Mesenchymal stem cell (in vitro differentiated cells and primary cell): ENCODE measurements around the gene COL28A1.

ENCODE experiments used
- DNase-seq: peaks from one replicate; pipeline ENCODE4 v3.0.0-alpha.2; 2013
- H2AFZ ChIP-seq: one replicate; pipeline ENCODE4 v1.6.1; 2013; ENCODE audit warnings: low read depth, mild to moderate bottlenecking, control low read depth, inconsistent platforms, low read length, moderate library complexity
- H2AK5ac ChIP-seq: 2 replicates; pipeline ENCODE4 v1.6.1; 2013; ENCODE audit warnings: low read length, moderate library complexity, mild to moderate bottlenecking, inconsistent platforms; ENCODE audit not compliant: severe bottlenecking
- H2BK120ac ChIP-seq: one replicate; pipeline ENCODE4 v1.6.1; 2013; ENCODE audit warnings: low read depth, mild to moderate bottlenecking, inconsistent platforms, low read length, moderate library complexity
- H2BK12ac ChIP-seq, 2 experiments: one replicate each; pipeline ENCODE4 v1.6.1; 2013; ENCODE audit warnings: inconsistent platforms in 2 of 2, low read length in 2 of 2, mild to moderate bottlenecking in 2 of 2, moderate library complexity in 2 of 2, control low read depth in 1 of 2
- H2BK15ac ChIP-seq: one replicate; pipeline ENCODE4 v1.6.1; 2013; ENCODE audit warnings: mild to moderate bottlenecking, low read depth, inconsistent platforms; ENCODE audit not compliant: poor library complexity, severe bottlenecking
- H2BK5ac ChIP-seq: 2 replicates; pipeline ENCODE4 v1.6.1; 2013; ENCODE audit warnings: low read depth, mild to moderate bottlenecking, low read length, control low read depth, inconsistent platforms; ENCODE audit not compliant: poor library complexity, severe bottlenecking
- H3K14ac ChIP-seq, 2 experiments: one replicate each; pipeline ENCODE4 v1.6.1; 2013; ENCODE audit warnings: inconsistent platforms in 2 of 2, low read length in 2 of 2, control low read depth in 1 of 2, mild to moderate bottlenecking in 1 of 2, moderate library complexity in 1 of 2
- H3K18ac ChIP-seq, 2 experiments: one replicate each; pipeline ENCODE4 v1.6.1; 2013; ENCODE audit warnings: inconsistent platforms in 2 of 2, low read length in 2 of 2, control low read depth in 1 of 2, low read depth in 1 of 2, mild to moderate bottlenecking in 1 of 2
- H3K23ac ChIP-seq, 2 experiments: one replicate each; pipeline ENCODE4 v1.6.1; 2013; ENCODE audit warnings: inconsistent platforms in 2 of 2, low read length in 2 of 2, mild to moderate bottlenecking in 2 of 2, moderate library complexity in 2 of 2, control low read depth in 1 of 2
- H3K27ac ChIP-seq: 2 replicates; pipeline ENCODE4 v1.5.1; 2013; ENCODE audit warnings: mild to moderate bottlenecking, moderate library complexity, low read length, control low read depth, inconsistent platforms; ENCODE audit not compliant: poor library complexity, severe bottlenecking
- H3K27me3 ChIP-seq, 2 experiments: 2 replicates each; pipeline versions ENCODE4 v1.6.1 to v1.7.0; 2013; ENCODE audit warnings: low read length in 2 of 2, mild to moderate bottlenecking in 2 of 2, moderate library complexity in 2 of 2, control low read depth in 1 of 2, inconsistent platforms in 1 of 2; ENCODE audit not compliant: control insufficient read depth in 1 of 2, insufficient read depth in 1 of 2
- H3K36me3 ChIP-seq, 2 experiments: 2 replicates each; pipeline versions ENCODE4 v1.6.1 to v1.7.0; 2013; ENCODE audit warnings: low read length in 2 of 2, control low read depth in 1 of 2, inconsistent platforms in 1 of 2, low read depth in 1 of 2, mild to moderate bottlenecking in 1 of 2; ENCODE audit not compliant: insufficient read depth in 2 of 2, control insufficient read depth in 1 of 2
- H3K4ac ChIP-seq, 2 experiments: one replicate each; pipeline ENCODE4 v1.6.1; 2013; ENCODE audit warnings: inconsistent platforms in 2 of 2, low read length in 2 of 2, mild to moderate bottlenecking in 2 of 2, moderate library complexity in 2 of 2, control low read depth in 1 of 2, low read depth in 1 of 2
- H3K4me1 ChIP-seq: 2 replicates; pipeline ENCODE4 v1.6.1; 2013; ENCODE audit warnings: low read depth, low read length, control low read depth; ENCODE audit not compliant: control insufficient read depth, insufficient read depth
- H3K4me2 ChIP-seq: 2 replicates; pipeline ENCODE4 v1.6.1; 2013; ENCODE audit warnings: low read length, mild to moderate bottlenecking, inconsistent platforms; ENCODE audit not compliant: poor library complexity, severe bottlenecking
- H3K4me3 ChIP-seq, 2 experiments: 2 replicates each; pipeline versions ENCODE4 v1.5.1 to v1.7.0; 2013; ENCODE audit warnings: low read length in 2 of 2, mild to moderate bottlenecking in 2 of 2, control low read depth in 1 of 2, low read depth in 1 of 2; ENCODE audit not compliant: insufficient read depth in 1 of 2
- H3K79me1 ChIP-seq: replicated peaks from 2 replicates; pipeline ENCODE4 v1.6.1; 2013; ENCODE audit warnings: mild to moderate bottlenecking, control low read depth, low read length, inconsistent platforms; ENCODE audit not compliant: poor library complexity, severe bottlenecking
- H3K9ac ChIP-seq: 2 replicates; pipeline ENCODE4 v1.7.0; 2013; ENCODE audit warnings: mild to moderate bottlenecking, low read length, moderate library complexity
- H3K9me3 ChIP-seq: 2 replicates; pipeline ENCODE4 v1.7.0; 2013; ENCODE audit warnings: mild to moderate bottlenecking, low read length; ENCODE audit not compliant: control insufficient read depth
- H4K8ac ChIP-seq: one replicate; pipeline ENCODE4 v1.6.1; 2013; ENCODE audit warnings: inconsistent platforms, mild to moderate bottlenecking, low read length, moderate library complexity
- H4K91ac ChIP-seq: one replicate; pipeline ENCODE4 v1.6.1; 2013; ENCODE audit warnings: mild to moderate bottlenecking, low read length, inconsistent platforms
- WGBS: methylation state at CpG from one replicate; pipeline ENCODE4 v1.1.7; 2013; ENCODE audit warnings: mixed read lengths; 5-methylcytosine and 5-hydroxymethylcytosine counted together

COL28A1 gene

GRCh38 chr7:7418997-7419396 lies 116.7 kb downstream of the COL28A1 start:
- no peaks in the 10 kb centered on the region for H3K4me1 ChIP-seq
- no peak overlapping the region for H3K23ac ChIP-seq
- H3K4ac ChIP-seq = no peak overlapping the region
- H3K9me3 ChIP-seq = no peaks in the 10 kb centered on the region
- no peak overlapping the region for H4K91ac ChIP-seq
- no peak overlapping the region for H3K18ac ChIP-seq
- no peak overlapping the region for H3K14ac ChIP-seq
- no peaks in the 10 kb centered on the region for H3K27me3 ChIP-seq
- H2BK120ac ChIP-seq = no peak overlapping the region
- H3K9ac ChIP-seq = no peak overlapping the region
- H2AFZ ChIP-seq = no peak overlapping the region
- no peak overlapping the region for H4K8ac ChIP-seq
- no peaks in the 10 kb centered on the region for H3K79me1 ChIP-seq
- H2BK5ac ChIP-seq = no peak overlapping the region
- H2BK12ac ChIP-seq = no peak overlapping the region
- no peak overlapping the region for H2AK5ac ChIP-seq
- H3K4me3 ChIP-seq = no peak overlapping the region
- no peak overlapping the region for H2BK15ac ChIP-seq
- no peak overlapping the region for H3K4me2 ChIP-seq
- DNase-seq = no peak
- H3K36me3 ChIP-seq = no peaks in the 10 kb centered on the region
- no peak overlapping the region for H3K27ac ChIP-seq
- 86% methylated on average over 1 of the region's 2 CpGs for WGBS

DNA sequence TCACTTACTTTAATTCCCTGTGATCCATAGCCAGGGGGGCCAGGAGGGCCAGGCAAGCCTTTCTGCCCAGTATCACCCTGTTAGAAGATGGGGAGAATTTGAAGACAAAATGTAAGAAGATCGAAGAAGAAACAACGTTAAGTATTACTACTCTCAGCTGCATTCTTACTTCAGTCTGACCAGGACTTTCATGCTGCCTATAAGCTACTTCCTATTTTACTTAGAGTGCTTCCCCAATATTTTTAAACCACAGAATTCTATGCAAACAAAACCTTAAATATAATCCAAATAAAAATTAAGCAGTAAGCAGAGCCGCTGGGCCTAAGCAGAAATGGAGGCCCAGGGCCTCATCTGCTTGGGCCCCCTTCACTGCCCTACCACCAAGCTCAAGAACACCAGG lies 117.8 kb downstream of the COL28A1 start:
- H3K23ac ChIP-seq = no peak overlapping the region
- WGBS = 98% methylated on average over 3 of the region's 3 CpGs

DNA sequence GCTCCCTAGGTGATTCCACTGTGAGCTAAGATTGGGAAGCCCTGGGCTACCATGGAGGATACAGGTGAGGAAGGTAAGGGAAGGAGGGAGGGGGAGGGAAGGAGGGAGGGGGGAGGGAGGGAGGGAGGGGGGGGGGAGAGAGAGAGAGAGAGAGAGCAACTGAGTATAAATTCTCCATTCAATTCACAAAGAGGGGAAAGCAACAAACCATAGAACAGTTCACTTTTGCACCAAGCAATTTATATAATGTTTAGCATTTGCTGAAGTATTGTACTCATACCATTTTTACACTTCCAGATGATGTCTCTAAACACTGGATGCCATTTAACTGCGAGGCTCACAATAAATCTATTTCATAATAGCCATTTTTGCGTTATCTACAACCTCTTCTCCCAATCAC lies 118.3 kb downstream of the COL28A1 start:
- Histone ChIP-seq H3K23ac (no peak overlapping the region), H2BK5ac (no peak overlapping the region), H3K79me1 (no peaks in the 10 kb centered on the region), H2BK12ac (no peak overlapping the region), H3K14ac (no peak overlapping the region), H2BK15ac (no peak overlapping the region), H4K91ac (no peak overlapping the region), H3K4me1 (no peaks in the 10 kb centered on the region), H3K36me3 (no peaks in the 10 kb centered on the region), H2BK120ac (no peak overlapping the region), H3K27me3 (no peaks in the 10 kb centered on the region), H3K9ac (no peak overlapping the region), H3K9me3 (no peaks in the 10 kb centered on the region), H3K18ac (no peak overlapping the region), H3K27ac (no peak overlapping the region), H3K4ac (no peak overlapping the region), H3K4me2 (no peak overlapping the region), H2AK5ac (no peak overlapping the region), H4K8ac (no peak overlapping the region), H3K4me3 (no peak overlapping the region), H2AFZ (no peak overlapping the region)
- DNase-seq = no peak
- WGBS = 93% methylated on average over 2 of the region's 2 CpGs

More for the DNA sequence above, 117.8 kb downstream of the COL28A1 start:
- Histone ChIP-seq H2AFZ (no peak overlapping the region), H2BK15ac (no peak overlapping the region), H3K4me1 (no peaks in the 10 kb centered on the region), H3K27me3 (no peaks in the 10 kb centered on the region), H3K9ac (no peak overlapping the region), H3K4me2 (no peak overlapping the region), H4K8ac (no peak overlapping the region), H2AK5ac (no peak overlapping the region), H3K9me3 (no peaks in the 10 kb centered on the region), H3K14ac (no peak overlapping the region), H4K91ac (no peak overlapping the region), H2BK5ac (no peak overlapping the region), H2BK12ac (no peak overlapping the region), H3K18ac (no peak overlapping the region), H3K4ac (no peak overlapping the region), H3K36me3 (no peaks in the 10 kb centered on the region), H3K79me1 (no peaks in the 10 kb centered on the region), H3K27ac (no peak overlapping the region), H2BK120ac (no peak overlapping the region), H3K4me3 (no peak overlapping the region)
- no peak for DNase-seq

GRCh38 chr7:7416031-7416858 lies 119.4 kb downstream of the COL28A1 start:
- no peaks in the 10 kb centered on the region for H3K36me3 ChIP-seq
- no peak for DNase-seq
- H2BK15ac ChIP-seq = no peak overlapping the region
- no peak overlapping the region for H2BK12ac ChIP-seq
- no peak overlapping the region for H3K14ac ChIP-seq
- no peaks in the 10 kb centered on the region for H3K27me3 ChIP-seq
- H3K23ac ChIP-seq = no peak overlapping the region
- H3K79me1 ChIP-seq = no peaks in the 10 kb centered on the region
- H2AK5ac ChIP-seq = no peak overlapping the region
- H3K4me1 ChIP-seq = no peaks in the 10 kb centered on the region
- H3K4me3 ChIP-seq = no peak overlapping the region
- no peak overlapping the region for H3K9ac ChIP-seq
- H3K27ac ChIP-seq = no peak overlapping the region
- no peak overlapping the region for H4K8ac ChIP-seq
- no peak overlapping the region for H3K4ac ChIP-seq
- no peak overlapping the region for H4K91ac ChIP-seq
- no peaks in the 10 kb centered on the region for H3K9me3 ChIP-seq
- no peak overlapping the region for H2BK5ac ChIP-seq
- no peak overlapping the region for H2BK120ac ChIP-seq
- H3K18ac ChIP-seq = no peak overlapping the region
- no peak overlapping the region for H2AFZ ChIP-seq
- H3K4me2 ChIP-seq = no peak overlapping the region
- WGBS = 30% methylated on average over 4 of the region's 6 CpGs
